Activated CD8-positive, alpha-beta T cell treated with anti-CD3 and anti-CD28 coated beads for 36 hours (primary cell): ENCODE data around the gene PTPRG. TPM values are rescaled to one million over a fixed set of nuclear protein-coding genes. Genes with fewer than 3 reads are reported as not detected.

Experiments used
- ATAC-seq: fragments of 200-7000 bp; cut with Tn5 transposase; one replicate; pipeline ENCODE4 v1.10.0; 2021; ENCODE audit warnings: mild to moderate bottlenecking, moderate library complexity
- CTCF ChIA-PET: fragments of 350-600 bp; sonication (Branson Sonifier 250); formaldehyde crosslinking; loops from one replicate; lab custom pipeline; 2021; ENCODE audit warnings: antibody characterized with exemption; lab: Charles Lee
- POLR2A ChIA-PET: fragments of 350-600 bp; sonication (Branson Sonifier 250); formaldehyde crosslinking; loops from one replicate; lab custom pipeline; 2021; ENCODE audit warnings: antibody characterized with exemption; lab: Charles Lee
- DNase-seq: peaks from one replicate; pipeline ENCODE4 v3.0.0-alpha.2; 2020
- H3K27ac Mint-ChIP-seq: one replicate; pipeline ENCODE4 v1.8.0; 2021; ENCODE audit warnings: mild to moderate bottlenecking, mixed read lengths
- H3K27me3 Mint-ChIP-seq: one replicate; pipeline ENCODE4 v1.8.0; 2021; ENCODE audit warnings: mixed read lengths
- H3K36me3 Mint-ChIP-seq: one replicate; pipeline ENCODE4 v1.8.0; 2021; ENCODE audit warnings: low read depth, mixed read lengths
- H3K4me1 Mint-ChIP-seq: one replicate; pipeline ENCODE4 v1.8.0; 2021; ENCODE audit warnings: low read depth, mixed read lengths
- H3K4me3 Mint-ChIP-seq: one replicate; pipeline ENCODE4 v1.8.0; 2021; ENCODE audit warnings: mild to moderate bottlenecking, moderate library complexity, mixed read lengths
- H3K9me3 Mint-ChIP-seq: one replicate; pipeline ENCODE4 v1.8.0; 2021; ENCODE audit warnings: mixed read lengths
- CTCF ChIP-seq: fragments of 200-600 bp; IDR thresholded peaks from one replicate; pipeline ENCODE4 v1.8.0; 2022; ENCODE audit warnings: antibody characterized with exemption, mild to moderate bottlenecking
- intact Hi-C: fragments of 100-400 bp; cut with micrococcal nuclease; formaldehyde crosslinking; loops from one replicate; pipeline ENCODE4 v1.10.0; 2022
- total RNA-seq, 2 experiments: library from RNA; stranded (reverse); gene quantifications; one replicate each; pipeline ENCODE4 v1.2.3, GENCODE V29; 2021

The PTPRG gene
- total RNA-seq, 2 experiments from 2014 or later = not detected

DNA sequence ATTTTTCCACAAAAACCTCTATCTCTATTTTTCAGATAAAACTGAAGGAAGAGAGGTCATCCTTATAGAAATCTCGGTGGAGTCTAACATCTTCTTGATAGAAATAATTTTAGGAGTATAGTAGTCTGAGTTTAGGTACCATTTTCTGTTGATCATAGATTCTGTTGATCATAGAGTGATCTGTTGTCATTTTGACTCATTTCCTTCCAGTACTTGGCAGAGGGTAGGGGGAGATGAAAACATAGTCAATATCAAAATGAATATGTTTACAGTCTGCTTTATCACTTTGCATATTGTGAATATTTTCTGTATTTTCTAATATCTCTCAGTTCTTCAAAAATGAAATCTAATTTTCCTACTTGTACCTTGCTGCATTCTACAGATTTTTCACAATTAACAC, 458.5 kb downstream of the PTPRG start:
- Mint-ChIP-seq H3K36me3 (no peaks in the 10 kb centered on the region), H3K27ac (no peak overlapping the region), H3K4me1 (no peaks in the 10 kb centered on the region), H3K27me3 (no peaks in the 10 kb centered on the region), H3K4me3 (no peak overlapping the region), H3K9me3 (no peaks in the 10 kb centered on the region)
- no peak for TF ChIP-seq CTCF
- ATAC-seq (no peak), DNase-seq (no peak)
- CTCF ChIA-PET = no interaction called here
- intact Hi-C loops = no loop called here
- POLR2A ChIA-PET = no interaction called here

DNA sequence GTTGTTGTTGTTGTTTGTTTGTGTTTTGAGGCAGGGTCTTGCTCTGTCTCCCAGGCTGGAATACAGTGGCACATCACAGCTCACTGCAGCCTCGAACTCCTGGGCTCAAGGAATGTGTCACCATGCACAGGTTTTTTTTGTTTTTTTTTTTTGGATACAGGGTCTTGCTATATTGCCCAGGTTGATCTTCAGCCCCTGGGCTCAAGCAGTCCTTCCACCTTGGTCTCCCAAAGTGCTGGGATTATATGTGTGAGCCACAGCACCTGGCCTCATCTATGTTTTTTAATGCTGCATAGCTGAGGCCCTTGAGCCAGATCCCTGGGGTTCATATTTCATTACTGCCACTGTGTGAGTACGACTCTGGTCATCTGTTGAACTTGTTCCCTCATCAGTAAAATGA, 459.3 kb downstream of the PTPRG start:
- DNase-seq (no peak), ATAC-seq (no peak)
- no peak overlapping the region for H3K4me3 Mint-ChIP-seq
- no peak for TF ChIP-seq CTCF
- intact Hi-C loops = no loop called here
- no peaks in the 10 kb centered on the region for H3K36me3 Mint-ChIP-seq
- CTCF ChIA-PET = no interaction called here
- no peaks in the 10 kb centered on the region for H3K4me1 Mint-ChIP-seq
- POLR2A ChIA-PET = no interaction called here
- no peaks in the 10 kb centered on the region for H3K9me3 Mint-ChIP-seq
- H3K27me3 Mint-ChIP-seq = no peaks in the 10 kb centered on the region
- H3K27ac Mint-ChIP-seq = no peak overlapping the region

DNA sequence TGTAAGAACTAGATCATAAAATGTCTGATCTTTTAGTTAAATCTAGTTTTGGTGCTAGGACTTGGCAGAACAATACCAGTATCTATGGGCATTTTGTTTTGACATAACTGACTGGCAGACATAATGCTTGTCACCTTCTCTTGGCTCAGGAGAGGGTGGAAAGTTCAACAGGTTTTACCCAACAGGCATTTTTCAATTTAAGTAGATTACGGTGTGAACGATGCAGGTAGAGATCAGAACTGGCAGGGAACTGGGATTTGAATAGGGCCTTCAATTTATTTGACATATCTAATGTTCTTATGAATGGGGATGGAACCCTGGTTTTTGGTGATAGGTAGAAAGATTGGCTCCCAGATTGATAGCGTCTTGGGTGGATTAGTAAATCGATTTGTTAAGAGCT, 460.9 kb downstream of the PTPRG start:
- Mint-ChIP-seq H3K4me3 (no peak overlapping the region), H3K9me3 (no peaks in the 10 kb centered on the region), H3K36me3 (no peaks in the 10 kb centered on the region), H3K27me3 (no peaks in the 10 kb centered on the region), H3K27ac (no peak overlapping the region), H3K4me1 (no peaks in the 10 kb centered on the region)
- POLR2A ChIA-PET = no interaction called here
- no peak for TF ChIP-seq CTCF
- intact Hi-C loops = no loop called here
- ATAC-seq (no peak), DNase-seq (no peak)
- CTCF ChIA-PET = no interaction called here

DNA sequence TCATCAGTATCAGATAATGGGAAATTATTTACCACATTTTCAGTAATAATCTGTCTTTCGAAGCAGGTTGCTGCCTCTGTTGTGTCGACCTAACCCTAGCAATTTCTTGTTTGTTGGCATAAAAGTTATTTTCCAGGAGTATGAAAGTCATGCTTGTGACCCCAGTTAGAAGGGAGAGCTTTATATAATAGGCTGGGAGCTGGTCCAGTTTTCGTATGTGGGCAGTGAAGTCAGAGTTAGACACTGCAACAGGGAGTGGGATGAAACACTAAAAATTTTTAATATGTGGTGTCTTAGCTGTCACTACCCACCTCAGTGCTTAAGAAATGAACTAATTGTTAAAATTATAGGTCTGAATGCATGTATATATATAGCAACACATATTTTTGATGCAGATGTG, 463.5 kb downstream of the PTPRG start:
- no peak overlapping the region for H3K4me3 Mint-ChIP-seq
- ChIA-PET CTCF (no interaction called here), POLR2A (no interaction called here)
- H3K9me3 Mint-ChIP-seq = no peaks in the 10 kb centered on the region
- H3K4me1 Mint-ChIP-seq = no peaks in the 10 kb centered on the region
- ATAC-seq (no peak), DNase-seq (no peak)
- H3K27ac Mint-ChIP-seq = no peak overlapping the region
- H3K27me3 Mint-ChIP-seq = no peaks in the 10 kb centered on the region
- TF ChIP-seq CTCF = no peak
- H3K36me3 Mint-ChIP-seq = no peaks in the 10 kb centered on the region
- intact Hi-C loops = no loop called here

- ChIA-PET CTCF (no interaction called here), POLR2A (no interaction called here)
- no peak for ATAC-seq
- H3K9me3 Mint-ChIP-seq = no peaks in the 10 kb centered on the region
- intact Hi-C loops = no loop called here
- no peak overlapping the region for H3K27ac Mint-ChIP-seq
- H3K27me3 Mint-ChIP-seq = peaks cover 2% of the 10 kb centered on the region
- H3K4me3 Mint-ChIP-seq = no peak overlapping the region
- no peaks in the 10 kb centered on the region for H3K36me3 Mint-ChIP-seq
- no peaks in the 10 kb centered on the region for H3K4me1 Mint-ChIP-seq
- TF ChIP-seq CTCF = no peak
- DNase-seq = no peak
Observed at GRCh38 chr3:62025913-62026312, 464.5 kb downstream of the PTPRG start.
